DOHH2 (cell line): ENCODE measurements around the gene KRTAP2-3.
"Not testable (repeated sequence)": the region's sequence is repeated elsewhere in the genome, so short reads cannot be mapped to it uniquely, and the experiment has no call there.

ENCODE experiments used
- H3F3A ChIP-seq: fragments of 200-600 bp; sonication (generic), shearing (Covaris generic); 2 replicates; pipeline ENCODE4 v1.6.0; 2016; ENCODE audit warnings: antibody characterized with exemption, mild to moderate bottlenecking; ENCODE audit not compliant: control insufficient read depth, insufficient read depth
- H3K27ac ChIP-seq: fragments of 200-600 bp; sonication (generic); 2 replicates; pipeline ENCODE4 v1.5.1; 2014; ENCODE audit warnings: low read depth, mild to moderate bottlenecking, low read length, moderate library complexity
- H3K27me3 ChIP-seq: fragments of 200-600 bp; sonication (generic); 2 replicates; pipeline ENCODE4 v1.6.1; 2014; ENCODE audit warnings: mild to moderate bottlenecking, low read length, mixed read lengths; ENCODE audit not compliant: control insufficient read depth
- H3K36me3 ChIP-seq: fragments of 200-600 bp; sonication (generic); 2 replicates; pipeline ENCODE4 v1.6.1; 2014; ENCODE audit warnings: mild to moderate bottlenecking, low read length, moderate library complexity, mixed read lengths; ENCODE audit not compliant: control insufficient read depth
- H3K4me1 ChIP-seq: fragments of 200-600 bp; sonication (generic); 2 replicates; pipeline ENCODE4 v1.6.1; 2014; ENCODE audit warnings: mild to moderate bottlenecking, low read length, mixed read lengths; ENCODE audit not compliant: control insufficient read depth
- H3K4me2 ChIP-seq: fragments of 200-600 bp; sonication (generic); 2 replicates; pipeline ENCODE4 v1.6.0; 2014; ENCODE audit warnings: mild to moderate bottlenecking, low read length, moderate library complexity
- H3K4me3 ChIP-seq: fragments of 200-600 bp; sonication (generic); 2 replicates; pipeline ENCODE4 v1.5.1; 2014; ENCODE audit warnings: mild to moderate bottlenecking, low read length, mixed read lengths
- H3K79me2 ChIP-seq: fragments of 200-600 bp; sonication (generic); 2 replicates; pipeline ENCODE4 v1.6.1; 2014; ENCODE audit warnings: mild to moderate bottlenecking, low read length, mixed read lengths; ENCODE audit not compliant: control insufficient read depth
- H3K9me2 ChIP-seq: fragments of 200-600 bp; sonication (generic); replicated peaks from 2 replicates; pipeline ENCODE4 v1.6.1; 2014; ENCODE audit warnings: mild to moderate bottlenecking, low read length, mixed read lengths; ENCODE audit not compliant: control insufficient read depth
- H3K9me3 ChIP-seq: fragments of 200-600 bp; sonication (generic); 2 replicates; pipeline ENCODE4 v1.6.1; 2014; ENCODE audit warnings: antibody characterized with exemption, low read length, mixed read lengths; ENCODE audit not compliant: control insufficient read depth, insufficient read depth
- H4K20me1 ChIP-seq: fragments of 200-600 bp; sonication (generic); 2 replicates; pipeline ENCODE4 v1.6.0; 2014; ENCODE audit warnings: low read depth, mild to moderate bottlenecking, antibody characterized with exemption, low read length, moderate library complexity; ENCODE audit not compliant: control insufficient read depth, insufficient read depth
- EZH2phosphoT487 ChIP-seq: fragments of 200-600 bp; sonication (generic); IDR thresholded peaks from 2 replicates; pipeline ENCODE4 v1.6.1; 2017; ENCODE audit warnings: borderline replicate concordance, mild to moderate bottlenecking, antibody characterized with exemption, low read length, moderate library complexity, mixed read lengths
- TF ChIP-seq, protein P1 (sequence below): fragments of 200-600 bp; sonication (generic); IDR thresholded peaks from one replicate; pipeline ENCODE4 v1.5.1; 2014; ENCODE audit warnings: antibody characterized with exemption, mild to moderate bottlenecking, low read depth, low read length; ENCODE audit not compliant: poor library complexity, severe bottlenecking

The KRTAP2-3 gene, protein sequence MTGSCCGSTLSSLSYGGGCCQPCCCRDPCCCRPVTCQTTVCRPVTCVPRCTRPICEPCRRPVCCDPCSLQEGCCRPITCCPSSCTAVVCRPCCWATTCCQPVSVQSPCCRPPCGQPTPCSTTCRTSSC

DNA sequence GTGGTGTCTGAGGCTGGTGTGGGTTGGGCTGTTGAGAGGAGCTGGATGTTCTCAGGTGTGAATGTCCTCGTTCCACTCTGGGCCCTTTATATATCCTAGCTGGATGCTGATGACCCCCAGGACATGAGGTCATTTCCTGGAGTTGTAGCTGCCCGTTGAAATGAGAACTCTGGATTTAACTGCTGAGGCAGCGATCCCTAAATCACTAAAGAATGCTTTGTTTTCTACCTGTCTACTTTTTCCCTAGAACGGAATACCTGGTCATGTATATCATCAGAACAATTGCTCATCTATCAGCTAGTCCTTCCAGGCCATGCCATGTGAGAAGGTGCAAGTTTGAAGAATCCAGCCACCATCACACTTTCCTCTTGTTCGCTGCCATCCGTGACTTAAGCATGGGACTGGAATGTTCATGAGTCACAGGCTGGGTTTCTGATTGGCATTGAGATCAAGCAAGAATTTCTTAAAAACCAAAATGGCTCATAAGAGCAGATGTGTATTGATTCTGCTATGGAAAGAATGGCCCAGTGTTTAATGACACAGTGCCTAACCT is at the start of gene KRTAP2-3:
Gene KRTAP2-3, minus strand, starts transcription at position 63 of the 553 bp plus-strand sequence. CDS start 64 bp downstream, outside the sequence.
- Histone ChIP-seq H3K79me2 (no peaks in the 10 kb centered on the region), H3K9me3 (no peaks in the 10 kb centered on the region), H3K36me3 (no peaks in the 10 kb centered on the region), H3K4me1 (no peaks in the 10 kb centered on the region), H3K4me2 (no peak within 1 kb of the TSS), H3F3A (no peaks in the 10 kb centered on the region), H3K27ac (no peak within 1 kb of the TSS), H3K4me3 (no peak within 1 kb of the TSS), H3K27me3 (0 out of 2 replicates have a peak, but pooled peaks cover 2% of the 10 kb centered on the region), H4K20me1 (no peaks in the 10 kb centered on the region), H3K9me2 (no peaks in the 10 kb centered on the region)
- TF ChIP-seq EZH2phosphoT487: no peak
- TF ChIP-seq, protein P1, sequence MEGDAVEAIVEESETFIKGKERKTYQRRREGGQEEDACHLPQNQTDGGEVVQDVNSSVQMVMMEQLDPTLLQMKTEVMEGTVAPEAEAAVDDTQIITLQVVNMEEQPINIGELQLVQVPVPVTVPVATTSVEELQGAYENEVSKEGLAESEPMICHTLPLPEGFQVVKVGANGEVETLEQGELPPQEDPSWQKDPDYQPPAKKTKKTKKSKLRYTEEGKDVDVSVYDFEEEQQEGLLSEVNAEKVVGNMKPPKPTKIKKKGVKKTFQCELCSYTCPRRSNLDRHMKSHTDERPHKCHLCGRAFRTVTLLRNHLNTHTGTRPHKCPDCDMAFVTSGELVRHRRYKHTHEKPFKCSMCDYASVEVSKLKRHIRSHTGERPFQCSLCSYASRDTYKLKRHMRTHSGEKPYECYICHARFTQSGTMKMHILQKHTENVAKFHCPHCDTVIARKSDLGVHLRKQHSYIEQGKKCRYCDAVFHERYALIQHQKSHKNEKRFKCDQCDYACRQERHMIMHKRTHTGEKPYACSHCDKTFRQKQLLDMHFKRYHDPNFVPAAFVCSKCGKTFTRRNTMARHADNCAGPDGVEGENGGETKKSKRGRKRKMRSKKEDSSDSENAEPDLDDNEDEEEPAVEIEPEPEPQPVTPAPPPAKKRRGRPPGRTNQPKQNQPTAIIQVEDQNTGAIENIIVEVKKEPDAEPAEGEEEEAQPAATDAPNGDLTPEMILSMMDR: no peak

DNA sequence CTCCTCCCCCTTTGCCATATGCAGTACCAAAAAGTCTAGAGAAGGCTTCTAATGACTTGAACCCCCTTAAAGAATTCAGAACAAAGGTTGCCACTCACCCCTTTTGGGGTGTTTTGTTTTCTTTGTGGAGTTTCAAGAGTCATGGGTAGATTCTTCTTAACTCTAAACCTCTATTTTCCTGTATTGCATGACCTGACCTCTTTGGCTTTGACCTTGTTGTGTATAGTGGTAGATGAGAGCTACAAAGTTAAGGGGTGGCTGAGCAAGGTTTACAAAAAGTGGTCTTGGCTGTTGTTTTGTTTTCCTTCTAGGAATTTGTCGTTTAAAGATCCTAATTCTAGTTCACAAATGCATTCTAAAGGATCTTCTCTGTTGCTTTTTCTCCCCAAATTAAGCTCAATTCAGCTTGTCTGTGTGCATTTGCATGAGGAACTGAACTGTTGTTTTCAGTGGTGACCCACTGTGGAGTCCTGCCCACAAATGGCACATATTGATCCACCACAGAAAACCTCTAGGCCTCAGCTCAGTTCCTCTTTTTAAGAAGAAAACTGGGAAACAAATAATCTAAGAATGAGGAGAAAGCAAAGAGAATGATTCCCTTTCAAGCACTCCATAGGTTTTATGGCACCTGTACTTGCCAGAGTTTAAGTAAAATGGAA is 48.9 kb upstream of the KRTAP2-3 start:
- not testable (repeated sequence) for H3K9me2 ChIP-seq, H4K20me1 ChIP-seq, H3K36me3 ChIP-seq, H3K79me2 ChIP-seq, H3K27me3 ChIP-seq, H3K27ac ChIP-seq, H3F3A ChIP-seq
- H3K9me3 ChIP-seq: peaks cover 17% of the 10 kb centered on the region
- peak overlapping the region; percentile 31; the same call in 1 of the 2 replicates for H3K4me3 ChIP-seq
- H3K4me2 ChIP-seq: peak overlapping the region; percentile 26; the same call in 1 of the 2 replicates
- peaks cover 15% of the 10 kb centered on the region for H3K4me1 ChIP-seq

DNA sequence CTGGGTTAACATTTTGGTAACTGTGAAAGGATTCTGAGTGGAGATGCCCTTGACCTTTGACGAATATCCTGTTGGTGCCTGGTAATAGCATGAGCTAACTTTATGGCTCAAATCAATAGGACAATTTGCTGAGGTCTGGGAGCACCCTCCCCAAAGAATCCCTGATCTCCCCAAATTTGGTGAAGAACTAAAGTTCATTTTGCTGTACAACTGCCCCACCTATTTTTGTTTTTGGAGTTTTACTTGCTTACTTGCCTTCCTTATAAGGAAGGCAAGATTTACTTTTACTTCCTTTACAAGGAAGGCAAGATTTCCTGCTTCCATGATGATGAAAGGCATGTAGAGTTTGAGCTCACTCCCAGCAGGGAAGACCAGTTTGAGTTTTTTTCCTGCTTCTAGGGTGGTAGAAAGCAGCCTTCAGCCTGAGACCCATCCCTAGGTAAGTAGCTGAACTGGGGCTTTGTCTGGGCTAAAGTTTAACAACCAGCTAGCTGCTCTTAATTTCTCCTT is 48.1 kb upstream of the KRTAP2-3 start:
- TF ChIP-seq EZH2phosphoT487: no peak
- TF ChIP-seq, protein P1: no peak
- Histone ChIP-seq H3K9me3 (peaks cover 12% of the 10 kb centered on the region), H3K4me3 (0 out of 2 replicates have a peak overlapping the region, but pooled peaks have one; percentile 31)

DNA sequence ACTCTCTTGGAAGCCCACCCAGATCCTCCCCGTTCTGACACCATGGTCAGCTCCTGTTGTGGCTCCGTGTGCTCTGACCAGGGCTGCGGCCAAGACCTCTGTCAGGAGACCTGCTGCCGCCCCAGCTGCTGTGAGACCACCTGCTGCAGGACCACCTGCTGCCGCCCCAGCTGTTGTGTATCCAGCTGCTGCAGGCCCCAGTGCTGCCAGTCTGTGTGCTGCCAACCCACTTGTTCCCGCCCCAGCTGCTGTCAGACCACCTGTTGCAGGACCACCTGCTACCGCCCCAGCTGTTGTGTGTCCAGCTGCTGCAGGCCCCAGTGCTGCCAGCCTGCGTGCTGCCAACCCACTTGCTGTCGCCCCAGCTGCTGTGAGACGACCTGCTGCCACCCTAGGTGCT is 45.4 kb upstream of the KRTAP2-3 start, which contains the start of gene KRTAP4-9:
Gene KRTAP4-9, plus strand, starts transcription at position 43 of the 400 bp plus-strand sequence. Its CDS starts 0 bp downstream, at position 43.
- not testable (repeated sequence) for H3K27ac ChIP-seq, H3K27me3 ChIP-seq, H3K36me3 ChIP-seq, H3K4me2 ChIP-seq, H3K4me3 ChIP-seq, H3K9me3 ChIP-seq, H3F3A ChIP-seq, H3K79me2 ChIP-seq, H3K9me2 ChIP-seq, H4K20me1 ChIP-seq
- peaks cover 15% of the 10 kb centered on the region for H3K4me1 ChIP-seq

More for the DNA sequence above, 48.1 kb upstream of the KRTAP2-3 start:
- Histone ChIP-seq H3F3A (no peaks in the 10 kb centered on the region), H4K20me1 (no peaks in the 10 kb centered on the region), H3K27me3 (no peaks in the 10 kb centered on the region), H3K27ac (no peak overlapping the region), H3K4me2 (peak overlapping the region; percentile 26), H3K79me2 (no peaks in the 10 kb centered on the region), H3K9me2 (no peaks in the 10 kb centered on the region), H3K4me1 (peaks cover 15% of the 10 kb centered on the region), H3K36me3 (no peaks in the 10 kb centered on the region)

DNA sequence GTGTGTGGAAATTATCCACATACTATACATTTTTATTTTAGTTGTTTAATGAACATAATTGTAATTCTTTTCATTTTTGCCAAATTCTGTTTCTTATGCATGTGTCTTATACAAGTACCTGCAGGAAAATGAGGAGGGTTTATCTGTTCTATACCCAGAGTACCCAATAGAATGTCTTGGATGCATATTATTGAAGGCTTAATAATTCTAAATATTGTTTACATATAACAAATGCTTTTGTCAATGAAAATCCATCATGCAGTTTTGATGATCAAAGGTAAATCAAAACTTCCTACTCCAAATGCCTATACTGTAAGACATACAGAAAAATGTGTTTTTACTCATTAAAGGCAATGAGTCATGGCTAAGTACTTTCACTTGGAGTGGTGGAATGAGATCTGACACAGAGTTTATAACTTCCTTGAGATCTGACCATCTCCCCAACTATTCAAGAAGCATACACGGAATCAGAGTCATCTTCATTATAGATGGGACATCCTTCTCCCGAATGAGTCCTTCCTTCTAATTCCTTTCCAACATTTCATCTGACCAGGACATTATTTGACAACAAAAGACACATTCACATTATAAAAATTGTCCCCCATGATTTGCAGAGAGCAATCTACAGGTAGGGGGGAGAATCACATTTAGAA is 44.6 kb upstream of the KRTAP2-3 start:
- H4K20me1 ChIP-seq, H3K79me2 ChIP-seq, H3K9me3 ChIP-seq, H3K4me2 ChIP-seq, H3K27ac ChIP-seq, H3K36me3 ChIP-seq, H3K4me3 ChIP-seq, H3K27me3 ChIP-seq, H3F3A ChIP-seq, H3K9me2 ChIP-seq: not testable (repeated sequence)
- peaks cover 21% of the 10 kb centered on the region for H3K4me1 ChIP-seq
